ENCODE results near the gene CBX2.

CBX2 gene

DNA sequence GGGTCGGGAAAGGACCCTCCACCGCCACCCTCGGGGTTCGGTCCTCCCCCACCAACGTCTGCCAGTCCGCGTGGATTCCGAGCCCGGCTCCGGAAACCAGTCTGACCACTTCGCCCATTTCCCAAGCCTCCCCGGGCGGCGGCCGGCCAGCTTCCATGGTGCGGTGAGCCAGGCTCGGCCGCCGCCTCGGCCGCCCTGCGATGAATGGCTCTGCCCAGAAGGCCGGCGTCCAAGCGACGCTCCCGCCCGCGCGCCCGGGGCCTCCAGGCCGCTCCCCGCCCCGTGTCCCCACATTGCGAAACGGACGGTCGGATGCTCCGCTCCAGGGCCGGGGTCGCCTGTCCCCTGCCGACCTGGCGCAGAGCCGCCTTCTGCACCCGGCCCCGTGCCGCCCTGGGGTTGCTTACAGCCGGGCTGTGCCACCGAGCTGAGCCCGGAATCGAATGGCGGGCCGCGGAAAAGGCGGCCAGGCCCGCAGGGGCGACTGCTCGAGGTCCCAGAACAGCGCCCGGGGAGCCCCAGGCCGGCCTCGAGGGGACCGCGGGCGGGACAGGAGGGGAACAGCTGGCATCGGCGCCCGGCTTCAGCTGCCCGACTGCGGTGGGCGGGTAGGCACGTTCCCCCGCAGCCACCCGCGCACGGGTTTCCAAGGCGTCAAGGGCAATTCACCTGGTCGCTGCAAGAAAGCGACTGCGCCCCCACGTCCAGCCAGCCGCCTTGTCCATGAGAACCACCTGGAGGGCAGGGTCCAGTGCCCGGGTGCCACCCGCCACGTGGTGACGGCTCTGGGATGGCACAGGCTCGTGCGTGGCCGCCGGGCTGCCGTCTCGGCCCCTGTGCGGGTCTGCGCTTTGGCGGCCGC lies 37.3 kb downstream of the CBX2 start:
- TF ChIP-seq POLR2AphosphoS5 (IDR thresholded peaks at IDR 0.05; ENCODE audit: low read depth, low read length) (no peak), TAF1 (IDR thresholded peaks at IDR 0.05; ENCODE audit: borderline replicate concordance, insufficient read depth, low read length) (no peak), FOXP2 (optimal IDR thresholded peaks at IDR 0.05; ENCODE audit: borderline replicate concordance, extremely low read depth, extremely low read length, insufficient read depth) (no peak), SIN3A (IDR thresholded peaks at IDR 0.05; ENCODE audit: borderline replicate concordance, insufficient read depth, low read length) (no peak)
- TF ChIP-seq, protein P1, sequence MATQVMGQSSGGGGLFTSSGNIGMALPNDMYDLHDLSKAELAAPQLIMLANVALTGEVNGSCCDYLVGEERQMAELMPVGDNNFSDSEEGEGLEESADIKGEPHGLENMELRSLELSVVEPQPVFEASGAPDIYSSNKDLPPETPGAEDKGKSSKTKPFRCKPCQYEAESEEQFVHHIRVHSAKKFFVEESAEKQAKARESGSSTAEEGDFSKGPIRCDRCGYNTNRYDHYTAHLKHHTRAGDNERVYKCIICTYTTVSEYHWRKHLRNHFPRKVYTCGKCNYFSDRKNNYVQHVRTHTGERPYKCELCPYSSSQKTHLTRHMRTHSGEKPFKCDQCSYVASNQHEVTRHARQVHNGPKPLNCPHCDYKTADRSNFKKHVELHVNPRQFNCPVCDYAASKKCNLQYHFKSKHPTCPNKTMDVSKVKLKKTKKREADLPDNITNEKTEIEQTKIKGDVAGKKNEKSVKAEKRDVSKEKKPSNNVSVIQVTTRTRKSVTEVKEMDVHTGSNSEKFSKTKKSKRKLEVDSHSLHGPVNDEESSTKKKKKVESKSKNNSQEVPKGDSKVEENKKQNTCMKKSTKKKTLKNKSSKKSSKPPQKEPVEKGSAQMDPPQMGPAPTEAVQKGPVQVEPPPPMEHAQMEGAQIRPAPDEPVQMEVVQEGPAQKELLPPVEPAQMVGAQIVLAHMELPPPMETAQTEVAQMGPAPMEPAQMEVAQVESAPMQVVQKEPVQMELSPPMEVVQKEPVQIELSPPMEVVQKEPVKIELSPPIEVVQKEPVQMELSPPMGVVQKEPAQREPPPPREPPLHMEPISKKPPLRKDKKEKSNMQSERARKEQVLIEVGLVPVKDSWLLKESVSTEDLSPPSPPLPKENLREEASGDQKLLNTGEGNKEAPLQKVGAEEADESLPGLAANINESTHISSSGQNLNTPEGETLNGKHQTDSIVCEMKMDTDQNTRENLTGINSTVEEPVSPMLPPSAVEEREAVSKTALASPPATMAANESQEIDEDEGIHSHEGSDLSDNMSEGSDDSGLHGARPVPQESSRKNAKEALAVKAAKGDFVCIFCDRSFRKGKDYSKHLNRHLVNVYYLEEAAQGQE (IDR thresholded peaks at IDR 0.05; ENCODE audit: insufficient read depth in 1 of 2, low read depth in 2 of 2, low read length in 2 of 2): no peak

DNA sequence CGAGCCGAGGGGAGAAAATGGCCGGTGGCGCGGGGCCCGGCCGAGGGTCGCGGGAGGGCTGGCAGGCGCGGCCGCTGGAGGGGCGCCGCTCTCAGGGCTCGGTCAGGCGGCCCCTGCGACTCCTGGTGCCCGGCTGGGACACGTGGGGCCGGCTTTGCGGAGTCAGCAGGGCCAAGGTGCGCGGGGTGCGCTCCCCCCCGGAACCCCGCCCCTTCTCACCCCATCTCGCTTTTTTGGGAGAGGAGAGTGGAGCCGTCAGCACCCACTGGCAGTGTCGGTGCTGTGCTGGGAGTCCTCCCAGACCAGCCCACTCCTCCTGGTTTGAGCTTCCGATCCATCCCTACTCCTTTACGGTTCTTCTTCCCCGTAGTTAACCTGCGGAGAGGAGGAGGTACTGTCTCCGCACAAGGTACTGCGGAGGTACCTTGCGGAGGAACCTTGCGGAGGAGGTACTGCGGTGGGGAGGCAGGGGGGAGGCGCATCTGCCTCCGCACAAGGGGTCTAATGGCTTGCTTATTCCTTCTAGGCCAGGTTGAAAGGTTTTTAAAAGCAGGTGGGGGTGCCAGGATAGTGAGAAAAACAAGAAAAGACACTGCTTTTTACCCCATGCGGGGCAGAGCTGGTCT lies 38.0 kb downstream of the CBX2 start:
- TF ChIP-seq SIN3A (IDR thresholded peaks at IDR 0.05; ENCODE audit: borderline replicate concordance, insufficient read depth, low read length) (no peak), FOXP2 (optimal IDR thresholded peaks at IDR 0.05; ENCODE audit: borderline replicate concordance, extremely low read depth, extremely low read length, insufficient read depth) (no peak), POLR2AphosphoS5 (IDR thresholded peaks at IDR 0.05; ENCODE audit: low read depth, low read length) (no peak), TAF1 (IDR thresholded peaks at IDR 0.05; ENCODE audit: borderline replicate concordance, insufficient read depth, low read length) (no peak)
- TF ChIP-seq, protein P1 (IDR thresholded peaks at IDR 0.05; ENCODE audit: insufficient read depth in 1 of 2, low read depth in 2 of 2, low read length in 2 of 2): no peak

DNA sequence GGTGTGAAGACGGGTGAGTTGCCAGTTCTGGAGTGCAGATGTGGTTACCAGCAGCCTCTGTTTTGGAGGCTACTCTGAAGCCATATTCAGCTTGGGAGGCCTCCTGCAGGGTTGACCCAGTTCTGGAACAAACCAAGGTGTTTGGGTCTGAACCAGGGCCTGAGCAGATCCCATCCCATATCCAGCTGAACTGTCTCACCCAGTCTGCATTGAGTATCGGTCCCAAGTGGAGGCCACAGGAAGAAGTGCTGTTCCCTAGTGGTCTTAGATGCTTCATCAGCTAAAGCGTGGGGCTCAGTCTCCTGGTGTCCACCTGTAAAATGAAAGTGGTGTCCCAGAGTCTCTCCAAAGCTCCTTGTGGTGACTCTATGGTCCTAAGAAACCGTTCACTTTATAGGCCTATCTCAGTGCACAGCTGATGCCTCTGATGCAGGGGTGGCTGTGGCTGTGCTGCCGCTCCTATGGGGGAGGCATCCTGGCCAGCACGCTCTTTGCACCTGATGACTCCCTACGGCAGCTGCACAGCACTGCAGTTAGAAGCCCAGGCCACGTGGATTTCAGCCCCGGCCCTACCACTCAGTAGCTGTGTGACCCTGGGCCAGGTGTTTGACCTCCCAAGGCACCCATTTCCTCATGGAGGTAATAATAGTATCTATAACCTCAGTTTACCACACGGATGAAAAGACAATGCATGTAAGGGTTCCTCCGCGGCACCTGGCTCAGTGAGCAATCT lies 40.2 kb downstream of the CBX2 start:
- TF ChIP-seq, protein P1 (IDR thresholded peaks at IDR 0.05; ENCODE audit: insufficient read depth in 1 of 2, low read depth in 2 of 2, low read length in 2 of 2): no peak
- TF ChIP-seq POLR2AphosphoS5 (IDR thresholded peaks at IDR 0.05; ENCODE audit: low read depth, low read length): no peak
- no peak for TF ChIP-seq TAF1 (IDR thresholded peaks at IDR 0.05; ENCODE audit: borderline replicate concordance, insufficient read depth, low read length)
- TF ChIP-seq SIN3A (IDR thresholded peaks at IDR 0.05; ENCODE audit: borderline replicate concordance, insufficient read depth, low read length): no peak
- no peak for TF ChIP-seq FOXP2 (optimal IDR thresholded peaks at IDR 0.05; ENCODE audit: borderline replicate concordance, extremely low read depth, extremely low read length, insufficient read depth)

DNA sequence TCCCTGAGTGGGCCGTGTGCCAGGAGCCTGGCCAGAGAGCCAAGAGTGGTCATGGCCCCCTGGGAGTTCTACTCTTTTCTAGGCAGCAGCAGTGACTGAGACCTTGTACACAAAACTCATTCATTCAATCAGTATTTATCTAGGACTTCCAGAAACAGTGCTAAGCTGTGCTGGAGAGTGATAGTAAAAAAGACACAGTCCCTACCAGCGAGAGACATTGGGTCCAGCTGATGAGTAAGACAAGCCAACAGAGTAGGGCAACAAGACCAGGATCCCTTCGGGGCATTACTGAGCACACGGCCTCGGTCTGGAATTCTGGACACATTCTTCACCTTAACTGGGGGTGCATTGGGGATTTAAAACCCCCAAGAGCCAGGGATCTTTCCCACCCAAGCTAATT lies 41.1 kb downstream of the CBX2 start:
- no peak for TF ChIP-seq FOXP2 (optimal IDR thresholded peaks at IDR 0.05; ENCODE audit: borderline replicate concordance, extremely low read depth, extremely low read length, insufficient read depth)
- no peak for TF ChIP-seq TAF1 (IDR thresholded peaks at IDR 0.05; ENCODE audit: borderline replicate concordance, insufficient read depth, low read length)
- no peak for TF ChIP-seq SIN3A (IDR thresholded peaks at IDR 0.05; ENCODE audit: borderline replicate concordance, insufficient read depth, low read length)
- TF ChIP-seq POLR2AphosphoS5 (IDR thresholded peaks at IDR 0.05; ENCODE audit: low read depth, low read length): no peak
- TF ChIP-seq, protein P1 (IDR thresholded peaks at IDR 0.05; ENCODE audit: insufficient read depth in 1 of 2, low read depth in 2 of 2, low read length in 2 of 2): no peak
